DOHH2 (cell line): ENCODE data around the gene PSG6.
"Not testable (repeated sequence)": the region's sequence is repeated elsewhere in the genome, so short reads cannot be mapped to it uniquely, and the experiment has no call there.

ENCODE experiments used
- H3F3A ChIP-seq: fragments of 200-600 bp; sonication (generic), shearing (Covaris generic); 2 replicates; pipeline ENCODE4 v1.6.0; 2016; ENCODE audit warnings: antibody characterized with exemption, mild to moderate bottlenecking; ENCODE audit not compliant: control insufficient read depth, insufficient read depth
- H3K27ac ChIP-seq: fragments of 200-600 bp; sonication (generic); 2 replicates; pipeline ENCODE4 v1.5.1; 2014; ENCODE audit warnings: low read depth, mild to moderate bottlenecking, low read length, moderate library complexity
- H3K27me3 ChIP-seq: fragments of 200-600 bp; sonication (generic); 2 replicates; pipeline ENCODE4 v1.6.1; 2014; ENCODE audit warnings: mild to moderate bottlenecking, low read length, mixed read lengths; ENCODE audit not compliant: control insufficient read depth
- H3K36me3 ChIP-seq: fragments of 200-600 bp; sonication (generic); 2 replicates; pipeline ENCODE4 v1.6.1; 2014; ENCODE audit warnings: mild to moderate bottlenecking, low read length, moderate library complexity, mixed read lengths; ENCODE audit not compliant: control insufficient read depth
- H3K4me1 ChIP-seq: fragments of 200-600 bp; sonication (generic); 2 replicates; pipeline ENCODE4 v1.6.1; 2014; ENCODE audit warnings: mild to moderate bottlenecking, low read length, mixed read lengths; ENCODE audit not compliant: control insufficient read depth
- H3K4me2 ChIP-seq: fragments of 200-600 bp; sonication (generic); 2 replicates; pipeline ENCODE4 v1.6.0; 2014; ENCODE audit warnings: mild to moderate bottlenecking, low read length, moderate library complexity
- H3K4me3 ChIP-seq: fragments of 200-600 bp; sonication (generic); 2 replicates; pipeline ENCODE4 v1.5.1; 2014; ENCODE audit warnings: mild to moderate bottlenecking, low read length, mixed read lengths
- H3K79me2 ChIP-seq: fragments of 200-600 bp; sonication (generic); 2 replicates; pipeline ENCODE4 v1.6.1; 2014; ENCODE audit warnings: mild to moderate bottlenecking, low read length, mixed read lengths; ENCODE audit not compliant: control insufficient read depth
- H3K9me2 ChIP-seq: fragments of 200-600 bp; sonication (generic); replicated peaks from 2 replicates; pipeline ENCODE4 v1.6.1; 2014; ENCODE audit warnings: mild to moderate bottlenecking, low read length, mixed read lengths; ENCODE audit not compliant: control insufficient read depth
- H3K9me3 ChIP-seq: fragments of 200-600 bp; sonication (generic); 2 replicates; pipeline ENCODE4 v1.6.1; 2014; ENCODE audit warnings: antibody characterized with exemption, low read length, mixed read lengths; ENCODE audit not compliant: control insufficient read depth, insufficient read depth
- H4K20me1 ChIP-seq: fragments of 200-600 bp; sonication (generic); 2 replicates; pipeline ENCODE4 v1.6.0; 2014; ENCODE audit warnings: low read depth, mild to moderate bottlenecking, antibody characterized with exemption, low read length, moderate library complexity; ENCODE audit not compliant: control insufficient read depth, insufficient read depth
- CTCF ChIP-seq: fragments of 200-600 bp; sonication (generic); IDR thresholded peaks from one replicate; pipeline ENCODE4 v1.5.1; 2014; ENCODE audit warnings: antibody characterized with exemption, mild to moderate bottlenecking, low read depth, low read length; ENCODE audit not compliant: poor library complexity, severe bottlenecking
- EZH2phosphoT487 ChIP-seq: fragments of 200-600 bp; sonication (generic); IDR thresholded peaks from 2 replicates; pipeline ENCODE4 v1.6.1; 2017; ENCODE audit warnings: borderline replicate concordance, mild to moderate bottlenecking, antibody characterized with exemption, low read length, moderate library complexity, mixed read lengths

The PSG6 gene

GRCh38 chr19:42917634-42918033 is at the start of gene PSG6:
Gene PSG6, minus strand, starts transcription at chr19:42917894. Its CDS starts 102 bp downstream, at chr19:42917792.
- not testable (repeated sequence) for H3F3A ChIP-seq, H3K9me3 ChIP-seq, H3K27ac ChIP-seq, H3K27me3 ChIP-seq, H3K9me2 ChIP-seq, H3K4me3 ChIP-seq, H3K4me1 ChIP-seq, H4K20me1 ChIP-seq, H3K36me3 ChIP-seq, H3K4me2 ChIP-seq, H3K79me2 ChIP-seq

- Histone ChIP-seq H3K36me3 (no peaks in the 10 kb centered on the region), H3K9me3 (no peaks in the 10 kb centered on the region), H3K4me1 (no peaks in the 10 kb centered on the region), H3K4me3 (no peak overlapping the region), H3K79me2 (no peaks in the 10 kb centered on the region), H3K4me2 (no peak overlapping the region), H3K27me3 (no peaks in the 10 kb centered on the region), H4K20me1 (no peaks in the 10 kb centered on the region), H3F3A (no peaks in the 10 kb centered on the region), H3K27ac (no peak overlapping the region), H3K9me2 (no peaks in the 10 kb centered on the region)
- TF ChIP-seq EZH2phosphoT487: no peak
- TF ChIP-seq CTCF: no peak
Measured at GRCh38 chr19:42965176-42965575, 47.5 kb upstream of the PSG6 start.

GRCh38 chr19:42961119-42961518 is 43.4 kb upstream of the PSG6 start:
- H3K36me3 ChIP-seq: no peaks in the 10 kb centered on the region
- H3K4me3 ChIP-seq: no peak overlapping the region
- H3K79me2 ChIP-seq: no peaks in the 10 kb centered on the region
- no peak overlapping the region for H3K27ac ChIP-seq
- TF ChIP-seq EZH2phosphoT487: no peak
- no peak for TF ChIP-seq CTCF
- no peaks in the 10 kb centered on the region for H3K4me1 ChIP-seq
- H3K4me2 ChIP-seq: no peak overlapping the region
- H3K27me3 ChIP-seq: no peaks in the 10 kb centered on the region
- no peaks in the 10 kb centered on the region for H3K9me2 ChIP-seq
- H3F3A ChIP-seq: no peaks in the 10 kb centered on the region
- no peaks in the 10 kb centered on the region for H3K9me3 ChIP-seq
- H4K20me1 ChIP-seq: no peaks in the 10 kb centered on the region

- H3F3A ChIP-seq, H3K27me3 ChIP-seq, H3K27ac ChIP-seq, H3K9me3 ChIP-seq, H3K4me2 ChIP-seq, H3K4me1 ChIP-seq, H3K4me3 ChIP-seq, H3K9me2 ChIP-seq, H3K36me3 ChIP-seq, H4K20me1 ChIP-seq, H3K79me2 ChIP-seq: not testable (repeated sequence)
Measured at GRCh38 chr19:42952126-42952525, 34.4 kb upstream of the PSG6 start.

- not testable (repeated sequence) for H3K9me2 ChIP-seq, H3K79me2 ChIP-seq, H3K4me2 ChIP-seq, H3K4me3 ChIP-seq, H3K36me3 ChIP-seq, H3K27me3 ChIP-seq, H3F3A ChIP-seq, H3K27ac ChIP-seq, H3K9me3 ChIP-seq, H3K4me1 ChIP-seq, H4K20me1 ChIP-seq
Measured at GRCh38 chr19:42951476-42951875, 33.8 kb upstream of the PSG6 start.
